SU-DHL-6 (cell line): ENCODE measurements around the gene PPM1L.

Experiments used
- CTCF ChIP-seq: fragments of 200-600 bp; sonication (generic); IDR thresholded peaks from one replicate; pipeline ENCODE4 v1.5.1; 2017; ENCODE audit warnings: antibody characterized with exemption, mild to moderate bottlenecking, low read length, moderate library complexity; ENCODE audit not compliant: insufficient read depth, poor library complexity, severe bottlenecking
- EZH2phosphoT487 ChIP-seq: fragments of 200-600 bp; sonication (generic), shearing (Covaris generic); conservative IDR thresholded peaks from 2 replicates; pipeline ENCODE4 v1.6.1; 2018; ENCODE audit warnings: mild to moderate bottlenecking, antibody characterized with exemption, low read length, moderate library complexity, mixed read lengths

- no peak for TF ChIP-seq CTCF
- TF ChIP-seq EZH2phosphoT487 = no peak
Measured at GRCh38 chr3:161043336-161044035, 287.5 kb downstream of the PPM1L start.
